Eye (tissue), 1 donor: Measurements from ENCODE around the gene AGBL1.
"Not testable (repeated sequence)": the region's sequence is repeated elsewhere in the genome, so short reads cannot be mapped to it uniquely, and the experiment has no call there.

Source experiments
- DNase-seq: peaks from one replicate; pipeline ENCODE4 v3.0.0-alpha.2; 2015

Gene AGBL1

DNA sequence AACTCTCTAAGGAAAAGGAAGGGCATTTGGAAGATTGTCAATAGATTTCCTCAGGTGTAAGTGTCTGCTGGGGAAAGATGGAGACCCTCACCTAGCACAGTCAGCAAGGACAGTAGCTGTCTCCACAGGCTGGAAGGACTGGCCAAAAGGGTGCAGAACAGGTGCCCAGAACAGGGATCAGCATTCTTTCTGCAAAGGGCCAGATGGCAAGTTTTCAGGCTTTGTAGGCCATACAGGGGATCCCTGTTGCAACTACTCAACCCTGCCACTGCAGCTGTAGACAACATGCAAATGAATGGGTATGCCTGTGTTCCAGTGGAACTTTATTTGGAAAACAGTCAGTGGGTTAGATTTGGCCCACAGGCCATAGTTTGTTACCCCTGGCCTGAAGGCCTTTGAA, 8.1 kb downstream of the AGBL1 start:
- no peak for DNase-seq

GRCh38 chr15:86089422-86089821, 9.8 kb downstream of the AGBL1 start:
- no peak for DNase-seq

DNA sequence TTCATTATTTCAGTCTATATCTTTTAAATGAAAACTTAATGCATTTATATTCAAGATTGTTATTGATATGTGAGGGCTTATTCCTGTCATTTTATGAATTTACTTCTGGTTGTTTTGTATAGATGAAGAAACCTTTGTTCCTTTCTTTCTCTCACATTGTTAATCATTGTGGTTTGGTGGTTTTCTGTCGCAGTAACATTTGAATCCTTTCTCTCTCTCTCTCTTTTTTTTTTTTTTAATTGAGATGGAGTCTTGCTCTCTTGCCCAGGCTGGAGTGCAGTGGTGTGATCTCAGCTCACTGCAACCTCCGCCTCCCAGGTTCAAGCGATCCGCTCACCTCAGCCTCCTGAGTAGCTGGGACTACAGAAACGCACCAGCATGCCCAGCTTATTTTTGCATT, 22.1 kb downstream of the AGBL1 start:
- DNase-seq = no peak

DNA sequence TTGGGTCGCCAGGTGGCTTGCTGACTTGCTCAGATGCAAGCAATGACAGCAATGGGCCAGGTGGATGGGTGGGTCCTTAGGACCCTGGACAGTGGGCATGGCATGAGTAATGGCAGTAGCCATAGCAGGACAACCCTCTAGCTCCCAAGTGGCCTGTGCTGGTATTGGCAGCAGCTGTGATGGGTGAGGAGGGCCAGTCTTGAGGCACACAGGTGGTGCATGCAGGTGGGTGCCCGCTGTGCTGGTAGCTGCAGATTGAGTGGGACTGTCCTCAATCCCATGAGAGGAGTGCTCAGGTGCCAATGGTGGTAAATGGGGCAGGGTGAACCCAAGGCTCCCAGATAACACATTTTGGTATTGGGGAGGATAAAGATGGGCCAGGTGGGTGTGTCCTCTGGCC, 24.2 kb downstream of the AGBL1 start:
- DNase-seq = no peak

DNA sequence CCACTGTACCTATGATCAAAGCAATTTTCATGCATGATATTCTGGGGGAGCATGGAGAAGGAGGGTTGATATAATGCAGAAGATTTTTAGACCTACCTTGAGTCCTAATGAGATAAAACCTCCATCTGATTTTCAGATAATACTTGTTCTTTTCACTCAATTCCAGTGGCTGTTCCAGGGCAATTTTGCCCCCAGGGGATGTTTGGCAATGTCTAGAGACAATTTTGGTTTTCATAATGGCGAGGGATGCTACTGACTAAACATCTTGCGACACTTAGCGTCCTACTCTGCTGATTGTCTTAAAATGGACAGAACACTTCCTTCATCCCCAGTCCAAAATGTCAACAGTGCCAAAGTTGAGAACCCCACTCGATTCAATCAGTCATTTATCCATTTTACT, 26.6 kb downstream of the AGBL1 start:
- DNase-seq = no peak

DNA sequence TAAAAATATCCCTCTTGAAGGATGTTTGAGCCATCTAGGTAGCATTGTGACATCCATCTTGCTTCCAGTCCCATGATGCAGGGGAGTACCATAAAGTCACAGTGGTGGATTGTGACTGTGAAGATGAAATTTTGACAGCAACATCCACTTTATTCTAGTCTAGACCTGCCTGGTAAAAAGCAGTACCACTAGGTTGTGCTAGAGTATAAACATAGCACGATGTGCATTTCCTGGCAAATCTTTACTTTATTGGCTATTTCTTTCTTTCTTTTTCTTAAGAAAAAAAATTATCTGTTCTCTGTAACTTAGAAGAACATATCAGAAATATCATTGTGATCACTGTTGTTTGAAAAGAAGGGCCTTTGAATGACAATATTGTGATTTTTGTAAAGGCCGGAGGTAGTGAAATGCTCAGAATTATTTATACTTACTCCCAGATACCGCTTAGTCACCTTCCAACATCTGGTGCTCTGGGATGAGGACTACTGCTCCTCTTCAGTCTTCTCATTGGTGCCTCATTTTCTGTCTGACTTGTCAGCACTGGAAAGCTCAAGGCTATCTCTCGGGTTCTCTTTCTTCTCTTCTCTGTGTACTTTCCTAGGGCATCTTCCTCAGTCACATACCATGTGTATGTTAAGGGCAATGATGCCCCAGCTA, 35.6 kb downstream of the AGBL1 start:
- peak; percentile 6 for DNase-seq

DNA sequence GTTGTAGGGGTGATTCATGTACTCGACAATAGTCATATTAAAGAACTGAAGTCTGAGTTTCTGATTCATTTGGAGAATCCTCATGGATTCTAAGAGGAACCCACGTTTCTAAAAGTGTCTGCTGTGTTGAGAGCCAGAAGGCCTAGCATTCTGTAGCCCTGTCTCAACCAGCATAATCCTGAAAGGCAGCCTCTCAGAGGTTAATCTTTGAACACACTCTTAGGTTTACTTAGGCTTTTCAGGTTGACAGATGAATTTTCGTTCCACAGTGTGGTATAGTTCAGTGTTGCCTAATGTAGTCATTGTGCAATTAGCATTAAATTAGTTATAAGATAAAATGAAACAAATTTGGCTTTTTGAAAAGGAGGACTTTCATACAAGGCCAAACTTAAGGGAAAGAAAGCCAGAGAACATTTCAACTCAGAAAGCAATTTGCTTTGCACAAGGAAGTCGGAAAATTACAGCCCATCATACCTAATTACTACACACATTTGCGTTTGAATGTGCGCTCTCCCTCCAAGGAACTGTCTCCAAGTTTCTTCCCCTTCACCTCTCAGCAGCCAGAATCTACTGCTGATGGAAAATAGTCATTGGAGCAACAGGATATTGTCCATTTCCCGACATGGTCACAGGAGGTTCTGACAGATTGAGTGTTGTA, 42.0 kb downstream of the AGBL1 start:
- DNase-seq = no peak

- DNase-seq = not testable (repeated sequence)
These were observed 43.2 kb downstream of the AGBL1 start for GRCh38 chr15:86122691-86123391.

DNA sequence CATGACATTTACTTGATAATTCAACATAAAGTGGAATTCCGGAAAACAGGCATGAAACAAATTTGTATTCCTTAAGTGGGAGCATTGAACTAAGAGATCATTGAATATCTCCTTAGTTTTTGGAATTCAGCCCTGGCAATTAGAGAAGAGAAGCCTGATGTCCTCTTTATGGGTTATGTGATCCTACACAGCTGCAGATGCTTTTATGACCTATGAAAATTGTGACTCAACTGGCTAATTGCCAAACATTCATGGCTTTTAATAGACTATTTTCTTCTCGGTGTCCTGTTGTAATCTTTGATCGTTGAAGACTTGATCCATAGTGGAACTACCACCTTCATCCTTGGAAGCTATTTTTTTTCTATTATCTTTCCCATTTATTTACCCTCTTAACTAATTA, 46.1 kb downstream of the AGBL1 start:
- DNase-seq = no peak

- no peak for DNase-seq
These were observed 47.9 kb downstream of the AGBL1 start for GRCh38 chr15:86127547-86127946.

DNA sequence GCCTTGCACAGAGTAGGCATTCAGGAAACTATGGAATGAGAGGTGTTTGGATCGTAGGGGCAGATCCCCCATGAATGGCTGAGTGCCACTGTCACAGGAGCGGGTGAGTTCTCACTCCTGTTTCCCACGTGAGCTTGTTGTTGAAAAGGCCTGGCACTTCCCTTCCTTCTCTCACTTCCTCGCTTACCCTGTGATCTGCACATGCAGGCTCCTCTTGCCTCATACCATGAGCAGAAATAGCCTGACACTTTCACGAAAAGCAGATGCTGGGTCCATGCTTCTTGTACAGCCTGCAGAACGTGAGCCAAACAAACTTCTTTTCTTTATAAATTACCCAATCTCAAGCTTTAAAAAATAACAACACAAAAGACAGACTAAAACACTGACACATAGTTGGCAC, 55.4 kb downstream of the AGBL1 start:
- DNase-seq = no peak

DNA sequence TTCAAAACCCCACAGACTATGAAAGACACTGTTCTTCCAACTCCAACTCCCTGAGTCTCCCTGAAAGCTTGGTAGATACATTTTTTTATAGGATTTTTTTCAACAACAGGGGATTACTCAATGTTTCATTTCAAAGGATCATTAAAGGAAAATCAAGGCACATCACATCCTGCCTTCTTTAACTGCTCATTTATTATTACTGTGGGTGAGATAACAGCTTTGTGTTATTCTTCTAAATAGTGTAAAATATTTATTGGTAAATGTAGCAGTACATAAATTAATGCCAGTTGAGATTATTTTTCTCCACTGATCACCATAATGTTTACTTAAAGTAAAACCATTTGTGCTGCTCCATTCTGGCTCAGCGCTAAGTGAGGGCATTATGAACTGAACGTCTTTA, 57.2 kb downstream of the AGBL1 start:
- no peak for DNase-seq

- DNase-seq = no peak
These were observed 59.1 kb downstream of the AGBL1 start for GRCh38 chr15:86138798-86139197.

DNA sequence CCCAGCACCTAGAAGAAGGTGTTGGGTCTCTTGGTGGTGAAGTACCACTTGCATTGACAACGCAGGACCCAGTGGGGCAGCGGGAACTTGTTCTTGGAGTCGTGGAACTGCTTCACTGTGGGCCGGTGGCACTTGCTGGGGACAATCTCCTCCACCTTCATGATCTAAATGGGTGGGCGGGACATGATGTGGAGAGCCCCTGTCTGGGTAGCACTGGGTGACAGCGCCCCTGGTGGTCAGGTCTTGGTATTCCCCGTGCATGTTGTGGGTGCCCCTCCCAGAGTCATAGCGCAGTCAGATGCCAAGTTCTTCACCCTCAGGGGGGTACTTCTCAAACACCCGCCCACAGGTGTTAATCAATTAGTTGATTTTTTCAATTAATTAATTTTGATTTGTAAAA, 60.2 kb downstream of the AGBL1 start:
- DNase-seq = no peak

GRCh38 chr15:86154705-86155104, 75.0 kb downstream of the AGBL1 start:
- DNase-seq = no peak

- DNase-seq = no peak
These were observed 75.9 kb downstream of the AGBL1 start for GRCh38 chr15:86155551-86155950.

DNA sequence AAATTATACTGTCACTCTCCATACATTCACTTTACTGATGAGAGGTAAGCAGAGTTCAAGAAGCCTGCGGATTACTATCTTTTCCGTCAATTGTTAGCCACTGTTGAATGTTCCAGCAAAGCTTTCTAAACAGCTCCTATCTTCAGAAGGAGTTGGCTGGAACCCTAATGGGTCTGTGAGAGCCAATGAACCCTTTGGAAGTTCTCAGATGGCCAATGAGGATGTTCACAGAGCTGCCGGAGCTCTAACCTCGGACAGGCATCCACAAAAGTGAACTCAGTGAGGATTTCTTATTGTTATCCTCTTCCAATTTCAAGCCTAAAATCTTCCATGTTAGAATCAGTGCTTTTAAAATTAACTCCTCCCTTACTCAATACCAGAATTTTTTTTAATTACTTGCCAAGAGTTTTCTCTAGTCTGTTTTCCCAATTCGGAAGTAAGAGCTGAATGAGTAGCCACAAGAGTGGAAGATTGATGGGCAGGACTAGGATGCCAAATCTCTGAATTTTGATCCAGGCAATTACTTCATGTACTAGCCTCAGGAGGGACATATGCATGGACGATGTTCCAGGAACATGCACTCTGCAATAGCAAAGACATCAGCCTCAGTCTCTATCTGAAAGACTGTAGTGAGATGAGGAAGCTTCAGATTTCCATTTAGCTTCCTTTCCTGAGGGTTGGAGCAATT, 78.1 kb downstream of the AGBL1 start:
- no peak for DNase-seq

DNA sequence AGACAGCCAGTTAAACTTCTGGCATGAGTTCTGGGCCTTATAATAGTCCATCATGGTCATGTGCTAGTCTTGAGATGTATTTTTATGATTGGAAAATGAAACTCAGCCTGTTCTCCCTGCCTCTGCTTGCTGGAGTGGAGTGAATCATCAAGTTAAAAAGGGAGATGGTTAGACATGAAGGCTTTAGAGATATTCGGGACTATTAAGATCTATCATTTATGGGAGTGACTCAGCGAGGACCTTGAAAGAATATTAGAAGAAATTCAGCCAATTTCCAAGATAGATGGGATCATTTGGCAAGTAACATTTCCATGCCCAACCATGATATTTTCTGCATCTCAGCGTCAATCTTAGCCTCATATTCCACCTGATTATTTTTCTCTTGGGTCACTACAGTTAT, 79.8 kb downstream of the AGBL1 start:
- DNase-seq = no peak

DNA sequence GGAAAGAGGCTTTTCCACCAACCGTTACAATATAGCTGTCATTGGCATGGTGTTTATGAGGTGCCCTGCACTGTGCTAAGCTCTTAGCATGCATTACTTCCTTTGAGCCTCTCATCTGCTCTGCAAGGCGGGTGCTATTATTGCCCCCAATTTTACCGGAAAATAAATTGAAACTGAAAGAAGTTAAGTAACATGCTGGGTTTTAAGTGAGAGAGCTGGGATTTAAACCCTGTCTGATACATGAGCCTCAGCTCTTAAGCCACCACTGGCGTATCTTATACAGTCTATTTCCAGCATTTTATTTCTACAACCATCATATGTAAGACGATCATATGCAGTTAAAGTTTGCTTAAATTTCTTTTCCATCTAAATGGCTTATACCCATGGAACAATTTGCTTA, 81.6 kb downstream of the AGBL1 start:
- DNase-seq = no peak

DNA sequence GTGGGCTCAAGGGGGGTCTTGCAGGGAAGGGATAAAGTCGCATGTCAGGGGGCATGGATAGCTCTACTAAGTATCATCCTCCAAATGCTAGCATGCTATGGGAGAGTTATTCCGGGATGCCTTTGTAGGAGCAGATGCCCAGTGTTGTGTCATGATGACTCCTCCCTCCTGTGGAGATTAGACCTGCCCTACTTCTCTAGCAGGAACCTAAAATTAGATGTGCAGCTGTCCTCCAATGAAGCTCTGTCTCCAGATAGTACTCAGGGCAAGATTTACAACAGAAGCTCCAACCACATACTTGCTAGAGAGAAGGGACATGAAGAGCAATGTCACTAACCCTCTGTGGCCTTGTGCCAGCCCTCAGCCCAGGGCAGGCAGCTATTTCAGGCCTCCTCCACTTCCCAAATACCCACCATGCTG, 82.5 kb downstream of the AGBL1 start:
- DNase-seq = no peak

DNA sequence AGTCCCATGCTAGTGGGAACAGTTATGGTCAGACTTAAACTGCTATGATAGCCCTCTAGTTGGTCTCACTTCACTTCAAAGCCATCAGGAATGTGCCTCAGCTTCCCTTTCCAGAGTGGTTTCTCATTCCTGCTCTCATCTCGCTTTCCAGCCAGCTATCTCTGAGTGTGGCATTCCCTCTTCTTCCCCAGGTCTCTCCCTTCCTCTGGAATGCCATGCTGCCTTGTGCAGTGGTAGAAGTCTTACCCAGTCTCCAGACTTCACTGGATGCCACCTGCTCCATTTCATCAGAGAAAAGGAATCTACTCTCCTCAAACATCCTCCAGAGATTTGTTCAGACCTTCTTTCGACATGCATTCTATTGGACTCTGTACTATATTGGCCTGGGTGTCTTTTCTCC, 83.0 kb downstream of the AGBL1 start:
- DNase-seq = no peak

DNA sequence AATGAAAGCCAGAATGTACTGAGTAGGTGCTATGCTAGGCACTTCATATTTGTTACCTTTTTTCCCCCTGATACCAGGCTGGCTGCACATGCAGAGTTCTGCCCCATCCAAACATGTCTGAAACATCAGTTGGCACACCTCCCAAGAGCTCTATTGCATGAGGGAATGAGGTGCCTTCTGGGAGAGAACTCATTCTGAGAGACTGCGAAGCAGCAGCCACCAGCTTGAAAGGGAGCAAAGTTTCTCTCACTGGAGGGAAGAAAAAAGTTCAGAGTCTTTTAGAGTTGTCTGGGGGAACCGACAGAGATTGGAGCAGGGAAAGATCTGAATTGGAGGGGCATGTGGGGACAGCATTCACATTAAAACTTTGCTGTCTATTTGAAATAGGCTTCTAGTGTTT, 84.1 kb downstream of the AGBL1 start:
- DNase-seq = no peak

DNA sequence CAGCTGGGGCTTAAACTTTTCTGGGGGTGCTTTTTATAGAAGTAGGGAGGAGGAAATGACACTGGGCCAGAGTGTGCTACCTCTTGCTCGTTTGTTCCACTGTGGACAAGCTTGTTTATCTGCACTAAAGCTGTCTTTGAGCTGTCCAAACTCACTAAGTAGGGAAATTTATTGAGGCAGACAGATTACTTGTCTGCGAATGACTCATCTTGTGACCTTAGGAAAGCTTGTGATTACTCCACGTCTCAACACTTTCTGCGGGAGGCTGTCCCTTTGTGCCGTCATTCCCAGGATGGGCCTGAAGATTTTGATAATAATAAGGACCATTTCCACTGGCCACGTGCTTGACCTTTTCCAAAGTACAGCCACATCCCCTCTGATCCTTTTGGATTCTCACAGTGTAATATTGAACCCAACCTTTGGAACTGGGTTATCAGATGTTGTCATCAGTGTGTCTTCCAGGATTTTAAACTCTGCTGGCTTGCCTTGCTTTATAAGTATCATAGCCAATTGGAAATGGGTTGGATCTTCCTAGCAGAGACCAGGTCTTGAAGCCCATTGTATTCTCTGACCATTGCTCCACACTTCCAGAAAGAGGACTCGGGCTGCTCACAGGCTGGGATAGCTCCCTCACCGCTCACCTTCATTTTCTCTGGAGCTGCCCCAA, 84.7 kb downstream of the AGBL1 start:
- no peak for DNase-seq
